Activated naive CD8-positive, alpha-beta T cell treated with anti-CD3 and anti-CD28 coated beads for 36 hours (primary cell): Measurements from ENCODE around the gene VANGL2. TPM values are rescaled to one million over a fixed set of nuclear protein-coding genes. Genes with fewer than 3 reads are reported as not detected.
A peak's percentile ranks its signal among the peaks of the same experiment; 100 is the strongest.

Source experiments
- DNase-seq: peaks from one replicate; pipeline ENCODE4 v3.0.0; 2021
- H3K27ac Mint-ChIP-seq: one replicate; pipeline ENCODE4 v1.8.0; 2022; ENCODE audit warnings: mild to moderate bottlenecking, moderate library complexity, mixed read lengths
- H3K27me3 Mint-ChIP-seq: one replicate; pipeline ENCODE4 v1.8.0; 2022; ENCODE audit warnings: mild to moderate bottlenecking, mixed read lengths
- H3K36me3 Mint-ChIP-seq: one replicate; pipeline ENCODE4 v1.8.0; 2021; ENCODE audit warnings: mild to moderate bottlenecking, mixed read lengths
- H3K4me1 Mint-ChIP-seq: one replicate; pipeline ENCODE4 v1.8.0; 2021; ENCODE audit warnings: mixed read lengths
- H3K4me3 Mint-ChIP-seq: one replicate; pipeline ENCODE4 v1.8.0; 2022; ENCODE audit warnings: mild to moderate bottlenecking, moderate library complexity, mixed read lengths
- H3K9me3 Mint-ChIP-seq: one replicate; pipeline ENCODE4 v1.8.0; 2022; ENCODE audit warnings: mixed read lengths
- total RNA-seq, 2 experiments: library from RNA; stranded (reverse); gene quantifications; one replicate each; pipeline ENCODE4 v1.2.3, GENCODE V29; 2021

The VANGL2 gene
- total RNA-seq, 2 experiments from 2014 or later: 0.24 to 0.31 TPM

DNA sequence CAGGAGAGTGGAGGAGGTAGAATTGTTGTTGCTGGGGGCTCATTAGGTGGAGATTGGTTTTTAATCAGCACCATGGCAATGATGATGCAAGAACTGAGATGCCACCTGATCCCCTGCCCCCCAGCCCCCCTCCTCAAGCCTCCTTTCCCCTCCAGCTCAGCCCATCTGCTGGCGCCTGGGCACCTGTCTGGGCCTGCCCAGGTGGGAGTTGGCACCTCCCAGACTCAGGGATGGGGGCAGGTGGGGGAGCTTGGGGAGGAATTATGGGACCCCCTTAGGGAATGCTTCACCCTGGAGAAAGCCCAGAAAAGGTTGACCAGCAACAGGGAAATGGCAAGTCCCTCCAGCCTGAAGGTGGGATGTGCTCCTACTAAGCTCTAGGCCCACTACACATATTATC, 35.0 kb upstream of the VANGL2 start:
- H3K27ac Mint-ChIP-seq: no peak overlapping the region

DNA sequence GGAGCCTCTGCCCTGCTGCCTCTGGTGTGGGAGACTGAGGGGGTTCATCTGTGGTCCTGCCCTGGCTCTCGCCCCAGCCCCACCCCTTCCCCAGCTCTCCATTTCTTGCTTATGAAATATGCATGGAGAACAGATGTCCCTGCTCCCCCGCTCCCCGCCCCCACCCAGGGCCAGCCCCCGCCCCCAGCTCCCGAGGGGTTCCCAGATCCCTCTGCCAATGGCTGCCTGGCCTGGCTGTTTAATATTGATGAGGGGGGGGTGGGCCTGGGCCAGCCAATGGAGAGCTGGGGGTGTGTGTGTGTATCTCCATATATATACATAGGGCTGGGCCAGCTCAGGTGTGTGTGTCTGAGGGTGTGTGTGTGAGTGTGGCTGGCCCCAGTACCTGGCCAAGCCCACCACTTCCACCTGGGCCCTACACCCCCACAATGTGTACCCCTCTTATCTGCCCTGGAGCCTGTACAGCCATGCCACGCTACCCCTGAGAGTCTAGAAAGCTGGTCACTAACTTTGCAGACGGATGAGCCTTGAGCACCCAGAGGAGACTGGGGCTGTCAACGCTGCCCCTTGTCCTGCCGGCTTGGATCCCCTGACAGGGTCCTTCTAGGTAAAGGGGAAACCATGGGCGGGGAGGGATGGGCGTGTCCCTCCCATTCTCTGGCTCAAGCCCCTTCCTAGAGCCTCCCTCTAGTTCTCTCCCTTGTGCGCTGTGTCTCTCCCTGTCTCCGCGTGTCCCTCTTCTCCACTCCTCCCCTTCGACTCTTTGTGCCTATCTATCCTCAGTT, 33.4 kb upstream of the VANGL2 start, which contains the start of gene NHLH1:
Gene NHLH1, plus strand, starts transcription at position 341 of the 785 bp plus-strand sequence. CDS start 3,661 bp downstream, outside the sequence.
- H3K36me3 Mint-ChIP-seq: no peaks in the 10 kb centered on the region
- H3K27ac Mint-ChIP-seq: no peak within 1 kb of the TSS
- no peak for DNase-seq
- H3K4me1 Mint-ChIP-seq: no peaks in the 10 kb centered on the region
- no peak within 1 kb of the TSS for H3K4me3 Mint-ChIP-seq
- H3K27me3 Mint-ChIP-seq: no peaks in the 10 kb centered on the region
- H3K9me3 Mint-ChIP-seq: no peaks in the 10 kb centered on the region

More for the DNA sequence above, 35.0 kb upstream of the VANGL2 start:
- no peak for DNase-seq
- Mint-ChIP-seq H3K36me3 (peaks cover 4% of the 10 kb centered on the region), H3K9me3 (no peaks in the 10 kb centered on the region), H3K27me3 (no peaks in the 10 kb centered on the region), H3K4me1 (no peaks in the 10 kb centered on the region), H3K4me3 (no peak overlapping the region)

DNA sequence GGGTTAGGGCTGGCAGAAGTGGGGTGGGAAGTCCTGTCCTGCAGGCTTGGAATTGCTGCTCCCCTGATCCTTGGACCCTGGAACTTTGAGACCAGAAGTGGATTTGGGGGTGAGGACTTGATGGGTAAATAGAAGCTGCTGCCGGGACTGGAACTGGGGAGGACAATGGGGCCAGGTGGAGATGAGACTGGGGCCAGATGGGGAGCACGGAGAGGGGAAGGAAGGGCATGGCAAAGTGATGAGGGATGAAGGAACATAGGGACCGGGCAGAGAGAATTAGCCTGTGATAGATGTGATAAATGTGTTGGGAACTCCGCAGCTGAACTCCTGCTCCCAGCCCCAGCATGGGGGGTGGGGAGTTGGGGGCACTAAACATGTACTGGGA, 32.9 kb upstream of the VANGL2 start:
- no peaks in the 10 kb centered on the region for H3K36me3 Mint-ChIP-seq
- H3K4me3 Mint-ChIP-seq: no peak overlapping the region
- no peak overlapping the region for H3K27ac Mint-ChIP-seq
- no peaks in the 10 kb centered on the region for H3K27me3 Mint-ChIP-seq
- H3K4me1 Mint-ChIP-seq: no peaks in the 10 kb centered on the region
- H3K9me3 Mint-ChIP-seq: no peaks in the 10 kb centered on the region
- DNase-seq: no peak

DNA sequence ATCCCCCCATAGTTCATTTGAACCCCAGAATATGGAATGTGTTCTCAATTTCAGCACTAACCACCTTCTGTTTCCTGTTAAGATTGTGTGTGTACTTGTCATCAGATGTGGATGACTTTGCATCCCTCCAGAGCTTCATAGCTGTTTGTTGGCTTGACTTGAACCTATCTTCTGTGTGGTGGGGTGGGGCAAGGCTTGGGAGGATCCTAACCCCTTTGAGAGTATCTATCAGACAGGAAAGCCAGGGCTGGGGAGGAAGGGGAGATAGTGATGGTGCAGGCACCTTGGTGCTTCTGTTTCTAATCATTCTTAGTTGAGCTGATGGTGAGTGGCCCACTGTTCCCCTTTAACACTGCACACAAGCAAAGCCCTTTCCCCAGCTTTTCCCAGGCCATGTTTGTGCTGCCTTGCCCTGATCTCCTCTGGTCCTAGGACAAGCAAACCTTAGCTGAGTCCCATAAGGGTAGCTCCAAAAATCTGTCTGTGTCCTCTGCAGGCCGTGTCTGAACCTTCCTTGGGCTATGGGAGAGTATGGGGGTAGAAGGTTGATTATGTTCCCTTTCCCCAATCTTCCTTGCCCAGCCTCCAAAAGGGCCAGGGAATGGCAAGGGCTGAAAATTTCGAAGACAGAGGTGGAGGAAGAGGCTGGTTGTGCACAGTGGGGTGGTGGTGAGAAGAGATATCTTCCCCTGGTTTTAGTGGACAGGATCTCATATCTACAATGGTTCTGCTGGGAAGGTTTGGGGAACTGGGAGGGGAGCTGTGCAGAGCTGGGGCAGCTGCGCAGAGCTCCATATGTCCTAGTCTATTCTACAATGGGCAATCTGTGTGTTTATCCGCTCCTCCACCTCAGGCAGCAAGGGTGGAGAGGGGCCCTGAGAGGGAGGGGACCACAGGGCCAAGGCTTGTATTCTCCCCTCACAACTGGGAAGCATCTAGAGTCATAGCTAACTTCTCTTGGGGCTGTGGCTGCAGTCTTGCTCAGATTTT, 32.1 kb upstream of the VANGL2 start:
- Mint-ChIP-seq H3K9me3 (no peaks in the 10 kb centered on the region), H3K27me3 (no peaks in the 10 kb centered on the region), H3K4me3 (no peak overlapping the region), H3K27ac (no peak overlapping the region), H3K36me3 (no peaks in the 10 kb centered on the region), H3K4me1 (no peaks in the 10 kb centered on the region)
- no peak for DNase-seq

DNA sequence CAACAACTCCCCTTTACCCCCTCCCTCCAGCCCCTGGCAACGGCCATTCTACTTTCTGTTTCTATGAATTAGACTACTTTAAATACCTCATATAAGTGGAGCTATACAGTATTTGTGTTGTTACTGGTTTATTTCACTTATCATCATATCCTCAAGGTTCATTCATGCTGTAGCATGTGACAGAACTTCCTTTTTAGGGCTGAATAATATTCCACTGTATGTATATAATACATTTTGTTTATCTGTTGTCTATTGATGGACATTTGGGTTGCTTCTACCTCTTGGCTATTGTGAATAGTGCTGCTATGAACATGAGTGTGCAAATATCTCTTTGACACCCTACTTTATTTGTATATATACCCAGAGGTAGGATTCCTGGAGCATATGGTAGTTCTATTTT, 31.3 kb upstream of the VANGL2 start:
- Mint-ChIP-seq H3K27ac (no peak overlapping the region), H3K36me3 (no peaks in the 10 kb centered on the region), H3K27me3 (no peaks in the 10 kb centered on the region), H3K4me3 (no peak overlapping the region), H3K9me3 (no peaks in the 10 kb centered on the region), H3K4me1 (no peaks in the 10 kb centered on the region)
- no peak for DNase-seq

DNA sequence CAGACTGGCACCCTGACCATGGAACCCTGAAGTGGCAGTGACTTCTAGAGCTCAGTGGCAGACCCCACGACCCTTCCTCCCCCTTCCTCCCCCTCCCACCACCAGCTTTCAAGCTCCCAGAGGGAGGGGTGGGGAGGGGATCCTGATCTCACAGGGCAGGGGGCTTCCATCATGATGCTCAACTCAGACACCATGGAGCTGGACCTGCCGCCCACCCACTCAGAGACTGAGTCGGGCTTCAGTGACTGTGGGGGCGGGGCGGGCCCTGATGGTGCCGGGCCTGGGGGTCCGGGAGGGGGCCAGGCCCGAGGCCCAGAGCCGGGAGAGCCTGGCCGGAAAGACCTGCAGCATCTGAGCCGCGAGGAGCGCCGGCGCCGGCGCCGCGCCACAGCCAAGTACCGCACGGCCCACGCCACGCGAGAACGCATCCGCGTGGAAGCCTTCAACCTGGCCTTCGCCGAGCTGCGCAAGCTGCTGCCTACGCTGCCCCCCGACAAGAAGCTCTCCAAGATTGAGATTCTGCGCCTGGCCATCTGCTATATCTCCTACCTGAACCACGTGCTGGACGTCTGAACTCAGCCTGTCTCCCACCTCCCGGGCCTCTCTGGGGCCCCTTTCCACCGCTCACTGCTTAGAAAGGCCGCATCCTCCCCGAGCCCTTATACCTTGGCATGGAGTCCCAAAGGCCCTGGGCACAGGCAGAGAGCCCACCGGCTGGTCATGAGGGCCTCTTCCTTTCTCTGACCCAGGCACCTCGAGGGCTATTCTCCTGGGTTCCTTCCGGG, 29.6 kb upstream of the VANGL2 start:
- no peaks in the 10 kb centered on the region for H3K36me3 Mint-ChIP-seq
- no peaks in the 10 kb centered on the region for H3K27me3 Mint-ChIP-seq
- H3K4me1 Mint-ChIP-seq: peaks cover 2% of the 10 kb centered on the region
- no peak overlapping the region for H3K4me3 Mint-ChIP-seq
- H3K27ac Mint-ChIP-seq: no peak overlapping the region
- no peaks in the 10 kb centered on the region for H3K9me3 Mint-ChIP-seq
- no peak for DNase-seq

DNA sequence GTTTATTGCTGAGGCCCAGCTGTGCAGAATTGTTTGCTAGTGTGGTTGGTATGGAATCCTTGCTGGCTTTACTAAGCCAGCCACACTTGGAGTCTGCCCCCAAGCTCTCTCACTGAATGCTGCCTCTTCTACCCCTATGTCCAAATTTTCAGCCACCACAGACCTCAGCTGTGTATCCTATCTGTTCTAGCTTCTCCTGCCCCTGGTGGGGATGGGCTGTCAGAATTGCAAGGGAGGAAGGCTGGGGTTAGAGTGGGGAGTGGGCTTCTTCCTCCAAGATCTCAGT, 29.1 kb upstream of the VANGL2 start:
- Mint-ChIP-seq H3K27me3 (no peaks in the 10 kb centered on the region), H3K9me3 (no peaks in the 10 kb centered on the region), H3K4me1 (peaks cover 5% of the 10 kb centered on the region), H3K27ac (no peak overlapping the region), H3K4me3 (no peak overlapping the region), H3K36me3 (no peaks in the 10 kb centered on the region)
- DNase-seq: no peak

DNA sequence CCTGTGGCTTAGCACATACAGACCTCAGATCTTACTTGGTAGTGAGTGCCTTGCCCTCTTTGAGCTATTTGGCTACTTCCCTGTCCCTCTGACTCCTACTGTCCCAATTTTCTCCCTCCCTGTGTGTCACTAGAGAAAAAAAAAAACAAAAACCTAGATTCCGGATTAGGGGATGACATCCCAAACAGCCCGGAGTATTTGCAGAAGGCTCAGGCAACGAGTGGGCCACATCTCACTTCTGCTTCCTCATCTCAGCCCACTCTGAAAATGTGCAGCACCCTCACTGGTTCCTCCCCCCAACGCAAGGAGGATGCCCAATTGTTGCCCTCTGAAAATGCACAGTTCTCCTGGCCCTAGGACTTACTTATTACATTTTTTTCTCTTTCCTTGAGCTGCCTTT, 28.6 kb upstream of the VANGL2 start:
- Mint-ChIP-seq H3K4me1 (peaks cover 8% of the 10 kb centered on the region), H3K27ac (no peak overlapping the region), H3K36me3 (no peaks in the 10 kb centered on the region), H3K27me3 (no peaks in the 10 kb centered on the region), H3K4me3 (no peak overlapping the region), H3K9me3 (no peaks in the 10 kb centered on the region)
- DNase-seq: no peak

DNA sequence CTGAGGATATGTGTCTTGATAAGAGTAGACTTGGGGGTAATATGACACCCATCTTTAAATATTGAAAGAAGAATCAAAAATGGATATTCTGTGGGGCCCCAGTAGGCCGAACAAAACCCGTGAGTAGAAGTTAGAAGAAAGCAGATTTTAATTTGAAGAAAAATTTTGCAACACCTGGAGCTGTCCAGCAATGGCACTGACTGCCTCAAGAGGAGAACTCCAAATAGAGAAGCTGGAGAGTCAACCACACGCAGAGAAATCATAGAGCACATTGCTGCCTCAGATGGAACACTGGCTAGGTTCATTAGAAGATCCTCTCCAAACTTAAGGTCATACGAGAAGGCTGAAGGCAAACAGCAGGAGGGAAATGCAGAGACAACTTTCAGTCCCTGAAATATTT, 26.7 kb upstream of the VANGL2 start:
- H3K27me3 Mint-ChIP-seq: no peaks in the 10 kb centered on the region
- no peaks in the 10 kb centered on the region for H3K9me3 Mint-ChIP-seq

DNA sequence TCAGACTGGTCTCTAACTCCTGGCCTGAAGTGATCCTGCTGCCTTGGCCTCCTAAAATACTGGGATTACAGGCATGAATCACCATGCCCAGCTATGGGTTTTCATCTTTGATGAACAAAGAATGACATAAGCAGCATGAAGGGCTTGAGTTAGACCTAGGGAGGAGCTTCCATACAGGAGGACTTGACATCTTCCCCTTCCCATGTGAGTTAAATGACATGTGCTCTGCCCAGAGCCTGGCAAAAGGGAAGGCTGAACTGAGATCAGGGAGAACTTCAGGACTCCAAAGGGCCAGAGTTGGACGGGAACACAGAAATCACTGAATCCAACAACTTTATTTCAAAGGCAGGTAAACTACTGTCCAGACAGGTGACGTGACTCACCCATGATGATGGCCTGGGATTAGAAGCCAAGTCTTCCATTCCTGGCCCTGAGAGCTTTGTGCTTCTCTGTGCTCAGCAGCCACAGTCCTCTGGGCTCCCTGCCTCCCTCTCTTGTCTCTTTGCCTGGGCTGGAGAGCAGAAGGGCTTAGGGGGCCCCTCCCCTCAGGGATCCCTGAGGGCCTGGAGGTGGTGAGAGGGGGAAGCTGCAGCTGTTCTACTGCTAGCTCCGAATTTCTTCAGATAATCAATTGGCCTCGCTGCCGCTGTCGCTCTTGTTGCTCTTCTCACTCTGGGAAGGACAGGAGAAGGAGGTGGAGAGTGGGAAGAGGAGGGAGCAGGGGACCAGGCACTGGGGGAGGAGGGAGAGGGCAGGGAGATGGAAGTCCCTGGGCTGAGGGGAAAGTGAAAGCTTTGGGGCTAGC, 25.9 kb upstream of the VANGL2 start:
- no peaks in the 10 kb centered on the region for H3K27me3 Mint-ChIP-seq
- peaks cover 8% of the 10 kb centered on the region for H3K4me1 Mint-ChIP-seq
- H3K9me3 Mint-ChIP-seq: no peaks in the 10 kb centered on the region
- H3K36me3 Mint-ChIP-seq: no peaks in the 10 kb centered on the region
- no peak overlapping the region for H3K27ac Mint-ChIP-seq
- DNase-seq: no peak
- no peak overlapping the region for H3K4me3 Mint-ChIP-seq

More for the DNA sequence above, 26.7 kb upstream of the VANGL2 start:
- Mint-ChIP-seq H3K27ac (no peak overlapping the region), H3K4me3 (no peak overlapping the region), H3K4me1 (peaks cover 8% of the 10 kb centered on the region), H3K36me3 (no peaks in the 10 kb centered on the region)
- DNase-seq: no peak

DNA sequence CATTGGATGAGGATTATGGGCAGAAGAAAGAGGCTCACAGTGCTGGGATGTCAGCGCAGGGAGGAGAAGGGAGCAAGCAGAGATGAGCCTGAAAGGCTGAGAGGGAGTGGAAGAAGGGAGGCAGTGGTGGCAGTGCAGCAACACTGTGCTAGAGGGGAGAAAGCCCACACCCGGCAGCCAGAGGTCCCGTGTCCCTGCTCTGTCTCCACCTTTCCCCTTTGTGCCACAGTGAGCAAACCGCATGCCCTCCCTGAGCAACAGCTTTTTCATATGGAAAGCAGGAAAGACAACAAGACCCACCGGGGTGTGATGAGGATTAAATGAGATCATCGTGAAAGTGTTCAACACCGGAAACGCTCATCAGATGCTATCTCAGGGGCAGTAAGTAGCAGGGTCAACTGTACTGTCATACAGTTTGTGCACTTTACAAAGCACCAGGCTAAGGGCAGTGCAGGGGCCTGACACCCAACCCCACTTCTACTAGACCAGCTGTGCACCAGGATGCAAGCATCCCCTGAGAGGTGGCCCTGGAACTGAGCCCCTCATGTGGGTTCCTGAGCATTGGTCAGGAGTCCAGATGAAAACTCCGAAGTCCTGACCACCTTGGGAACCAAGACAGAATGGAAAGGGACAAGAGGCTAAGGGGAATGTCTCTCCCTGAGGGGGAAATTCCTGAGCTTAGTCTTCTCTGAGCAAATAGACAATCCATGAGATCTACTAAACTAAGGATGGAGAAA, 24.4 kb upstream of the VANGL2 start:
- Mint-ChIP-seq H3K27me3 (no peaks in the 10 kb centered on the region), H3K27ac (no peak overlapping the region), H3K36me3 (no peaks in the 10 kb centered on the region), H3K4me3 (no peak overlapping the region), H3K4me1 (peaks cover 8% of the 10 kb centered on the region), H3K9me3 (no peaks in the 10 kb centered on the region)
- DNase-seq: no peak

DNA sequence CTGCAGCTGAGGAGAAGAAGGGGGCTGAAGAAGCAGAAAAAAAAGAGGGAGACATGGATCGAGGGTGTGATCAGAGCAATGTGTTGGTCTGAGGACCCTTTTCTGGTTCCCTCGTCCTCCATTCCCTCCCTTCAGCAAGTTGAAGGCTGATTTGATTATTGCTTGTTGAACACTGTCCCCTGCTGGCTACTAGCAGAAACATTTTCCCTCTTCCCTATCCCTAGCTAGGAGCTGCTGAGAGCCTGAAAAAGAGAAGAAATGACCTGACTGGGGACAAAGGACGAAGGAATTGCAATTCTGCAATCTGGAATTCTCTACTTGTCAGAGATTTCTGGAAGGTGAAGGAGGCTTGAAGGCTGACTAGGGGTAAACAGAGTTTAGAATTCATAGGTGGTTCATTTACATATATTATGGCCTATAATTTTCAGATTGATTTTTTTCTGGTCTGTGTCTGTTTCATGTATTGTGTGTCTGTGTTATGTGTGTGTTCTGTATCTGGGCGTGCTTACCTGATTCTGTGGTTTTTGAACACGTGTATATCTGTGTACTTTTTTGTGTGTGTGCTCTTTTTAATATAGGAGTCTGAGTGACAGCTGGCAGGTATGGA, 23.7 kb upstream of the VANGL2 start:
- Mint-ChIP-seq H3K36me3 (no peaks in the 10 kb centered on the region), H3K9me3 (no peaks in the 10 kb centered on the region), H3K4me1 (peaks cover 8% of the 10 kb centered on the region), H3K27me3 (no peaks in the 10 kb centered on the region), H3K27ac (no peak overlapping the region), H3K4me3 (no peak overlapping the region)
- DNase-seq: peak; percentile 13

DNA sequence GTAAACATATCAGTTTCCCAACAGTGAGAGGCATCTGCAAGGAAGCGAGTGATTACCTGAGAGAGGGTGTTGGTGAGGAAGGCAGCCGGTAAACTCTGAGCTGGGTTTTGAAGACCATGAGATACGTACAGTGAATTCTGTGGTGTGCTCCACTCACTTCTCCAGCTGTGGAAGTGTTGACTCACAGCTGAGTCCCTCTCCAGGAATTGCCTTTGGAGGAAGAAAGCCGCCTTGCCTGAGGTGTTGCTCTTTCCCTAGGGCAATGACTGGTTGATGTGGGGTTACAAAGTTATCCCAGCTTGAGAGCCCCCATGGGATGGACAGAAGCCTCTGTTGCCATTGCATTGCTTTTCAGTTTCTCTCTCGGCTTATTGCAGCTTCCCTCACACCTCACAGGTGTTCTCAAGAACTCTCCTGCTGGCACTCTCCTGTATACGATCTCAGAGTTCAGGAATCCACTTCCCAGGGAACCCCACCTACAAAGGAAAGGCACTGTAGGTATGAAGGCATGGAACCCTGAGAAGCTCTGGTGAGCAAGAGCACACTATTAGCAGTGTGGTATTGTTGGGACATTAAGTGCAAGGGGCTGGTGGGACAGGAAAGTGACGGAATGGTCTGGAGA, 22.7 kb upstream of the VANGL2 start:
- Mint-ChIP-seq H3K27me3 (no peaks in the 10 kb centered on the region), H3K4me1 (peaks cover 8% of the 10 kb centered on the region), H3K27ac (no peak overlapping the region), H3K9me3 (no peaks in the 10 kb centered on the region), H3K36me3 (no peaks in the 10 kb centered on the region), H3K4me3 (no peak overlapping the region)
- DNase-seq: no peak
